ENCODE results near the gene DMD. TPM values are rescaled to one million over a fixed set of nuclear protein-coding genes. Genes with fewer than 3 reads are reported as not detected.

The DMD gene
- total and polyA plus RNA-seq, 2 experiments from 2014 or later: 73.5 to 90.7 TPM

DNA sequence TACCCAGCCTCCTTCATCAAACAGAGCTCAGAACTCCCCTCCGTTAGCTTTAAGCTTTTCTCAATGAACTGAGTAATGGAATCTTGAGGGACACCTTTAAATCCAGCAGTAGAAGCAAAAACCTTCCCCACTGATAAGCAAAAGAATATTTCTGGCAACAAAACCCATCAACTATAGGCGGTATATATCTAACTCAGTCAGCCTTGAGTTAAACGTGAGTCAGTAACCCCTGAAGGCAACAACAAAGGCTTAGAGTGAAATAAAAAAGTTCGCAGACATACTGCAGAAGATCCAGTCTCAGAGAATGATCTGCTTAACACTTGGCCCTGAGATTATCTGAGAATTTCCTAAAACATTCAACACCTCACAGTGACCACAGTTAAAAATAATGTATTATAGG is 77.2 kb downstream of the DMD start:
- Histone ChIP-seq H3K9me3 (ENCODE audit: low read depth) (no peaks in the 10 kb centered on the region), H3K27me3 (no peaks in the 10 kb centered on the region), H3K4me3 (no peak overlapping the region), H3K4me1 (ENCODE audit: low read depth) (peaks cover 5% of the 10 kb centered on the region), H3K27ac (no peak overlapping the region), H3K36me3 (no peaks in the 10 kb centered on the region)
- TF ChIP-seq, protein P1, sequence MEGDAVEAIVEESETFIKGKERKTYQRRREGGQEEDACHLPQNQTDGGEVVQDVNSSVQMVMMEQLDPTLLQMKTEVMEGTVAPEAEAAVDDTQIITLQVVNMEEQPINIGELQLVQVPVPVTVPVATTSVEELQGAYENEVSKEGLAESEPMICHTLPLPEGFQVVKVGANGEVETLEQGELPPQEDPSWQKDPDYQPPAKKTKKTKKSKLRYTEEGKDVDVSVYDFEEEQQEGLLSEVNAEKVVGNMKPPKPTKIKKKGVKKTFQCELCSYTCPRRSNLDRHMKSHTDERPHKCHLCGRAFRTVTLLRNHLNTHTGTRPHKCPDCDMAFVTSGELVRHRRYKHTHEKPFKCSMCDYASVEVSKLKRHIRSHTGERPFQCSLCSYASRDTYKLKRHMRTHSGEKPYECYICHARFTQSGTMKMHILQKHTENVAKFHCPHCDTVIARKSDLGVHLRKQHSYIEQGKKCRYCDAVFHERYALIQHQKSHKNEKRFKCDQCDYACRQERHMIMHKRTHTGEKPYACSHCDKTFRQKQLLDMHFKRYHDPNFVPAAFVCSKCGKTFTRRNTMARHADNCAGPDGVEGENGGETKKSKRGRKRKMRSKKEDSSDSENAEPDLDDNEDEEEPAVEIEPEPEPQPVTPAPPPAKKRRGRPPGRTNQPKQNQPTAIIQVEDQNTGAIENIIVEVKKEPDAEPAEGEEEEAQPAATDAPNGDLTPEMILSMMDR (IDR thresholded peaks at IDR 0.05; ENCODE audit: low read depth, low read length): no peak
- DNase-seq (ENCODE audit: low read depth in 1 of 2, low spot score in 1 of 2): no peak

DNA sequence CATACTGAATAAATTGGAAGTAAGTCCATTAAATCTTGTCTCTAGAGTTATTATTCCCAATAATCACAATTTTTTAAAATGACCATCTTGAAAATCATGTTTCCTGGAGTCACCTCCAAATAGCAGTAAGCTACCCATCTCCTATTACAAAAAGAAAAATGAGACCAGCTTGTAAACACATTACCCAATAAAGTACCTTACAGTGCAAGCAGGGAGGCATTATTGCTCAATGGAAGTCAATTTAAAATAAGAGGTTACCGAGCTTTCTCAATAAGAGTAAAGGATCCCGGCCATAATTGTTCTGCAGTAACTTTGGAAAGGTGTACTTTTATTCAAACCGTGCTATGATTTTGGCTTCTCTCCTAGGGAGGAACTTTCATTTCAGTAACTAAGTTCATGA is 78.0 kb downstream of the DMD start:
- Histone ChIP-seq H3K36me3 (no peaks in the 10 kb centered on the region), H3K4me3 (no peak overlapping the region), H3K27ac (no peak overlapping the region), H3K9me3 (ENCODE audit: low read depth) (no peaks in the 10 kb centered on the region), H3K27me3 (no peaks in the 10 kb centered on the region), H3K4me1 (ENCODE audit: low read depth) (peaks cover 13% of the 10 kb centered on the region)
- TF ChIP-seq, protein P1 (IDR thresholded peaks at IDR 0.05; ENCODE audit: low read depth, low read length): no peak
- DNase-seq (ENCODE audit: low read depth in 1 of 2, low spot score in 1 of 2): no peak

DNA sequence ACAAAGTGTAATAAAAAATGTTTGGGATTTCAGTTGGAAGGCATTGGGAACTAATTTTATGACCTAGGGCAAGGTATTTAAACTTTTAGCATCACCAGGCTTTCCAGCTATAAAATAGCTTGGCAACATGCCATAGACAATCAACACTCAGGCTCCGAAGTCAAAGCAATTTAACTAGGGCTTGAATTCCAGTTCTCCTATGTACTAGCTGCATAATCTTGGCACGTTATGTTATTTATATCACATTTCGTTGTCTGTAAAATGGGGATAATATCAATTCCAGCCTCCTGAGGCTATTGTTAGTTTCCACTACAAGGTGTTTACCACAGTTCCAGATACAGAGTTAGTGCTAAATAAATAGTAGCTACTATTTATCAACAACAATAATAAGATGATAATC is 78.8 kb downstream of the DMD start:
- Histone ChIP-seq H3K4me1 (ENCODE audit: low read depth) (peaks cover 20% of the 10 kb centered on the region), H3K4me3 (no peak overlapping the region), H3K9me3 (ENCODE audit: low read depth) (no peaks in the 10 kb centered on the region), H3K27ac (no peak overlapping the region), H3K36me3 (no peaks in the 10 kb centered on the region), H3K27me3 (no peaks in the 10 kb centered on the region)
- TF ChIP-seq, protein P1 (IDR thresholded peaks at IDR 0.05; ENCODE audit: low read depth, low read length): no peak
- peak in 1 of 2 donors; percentile 5 for DNase-seq (ENCODE audit: low read depth in 1 of 2, low spot score in 1 of 2)

DNA sequence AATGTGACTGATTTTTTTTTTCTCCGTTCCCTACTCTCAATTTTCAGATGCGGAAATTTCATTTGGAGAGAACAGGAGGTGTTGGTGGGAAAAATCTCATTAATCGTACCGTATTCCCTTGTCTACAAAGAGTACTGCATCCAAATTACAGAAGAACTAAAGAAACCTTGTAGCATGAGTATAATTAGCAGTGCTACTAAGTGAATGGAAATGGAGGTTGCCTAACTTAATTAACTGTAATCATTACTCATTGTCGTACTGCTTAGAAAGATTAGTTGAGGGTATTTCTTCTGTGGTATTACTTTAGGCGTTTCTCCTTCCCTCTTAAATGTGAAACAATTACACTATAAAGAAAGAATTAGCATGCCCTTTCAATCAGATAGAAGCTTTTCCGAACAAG is 81.7 kb downstream of the DMD start:
- DNase-seq (ENCODE audit: low read depth in 1 of 2, low spot score in 1 of 2): no peak
- Histone ChIP-seq H3K27ac (no peak overlapping the region), H3K9me3 (ENCODE audit: low read depth) (no peaks in the 10 kb centered on the region), H3K36me3 (no peaks in the 10 kb centered on the region), H3K4me3 (no peak overlapping the region), H3K27me3 (no peaks in the 10 kb centered on the region), H3K4me1 (ENCODE audit: low read depth) (peaks cover 27% of the 10 kb centered on the region)
- TF ChIP-seq, protein P1 (IDR thresholded peaks at IDR 0.05; ENCODE audit: low read depth, low read length): no peak

DNA sequence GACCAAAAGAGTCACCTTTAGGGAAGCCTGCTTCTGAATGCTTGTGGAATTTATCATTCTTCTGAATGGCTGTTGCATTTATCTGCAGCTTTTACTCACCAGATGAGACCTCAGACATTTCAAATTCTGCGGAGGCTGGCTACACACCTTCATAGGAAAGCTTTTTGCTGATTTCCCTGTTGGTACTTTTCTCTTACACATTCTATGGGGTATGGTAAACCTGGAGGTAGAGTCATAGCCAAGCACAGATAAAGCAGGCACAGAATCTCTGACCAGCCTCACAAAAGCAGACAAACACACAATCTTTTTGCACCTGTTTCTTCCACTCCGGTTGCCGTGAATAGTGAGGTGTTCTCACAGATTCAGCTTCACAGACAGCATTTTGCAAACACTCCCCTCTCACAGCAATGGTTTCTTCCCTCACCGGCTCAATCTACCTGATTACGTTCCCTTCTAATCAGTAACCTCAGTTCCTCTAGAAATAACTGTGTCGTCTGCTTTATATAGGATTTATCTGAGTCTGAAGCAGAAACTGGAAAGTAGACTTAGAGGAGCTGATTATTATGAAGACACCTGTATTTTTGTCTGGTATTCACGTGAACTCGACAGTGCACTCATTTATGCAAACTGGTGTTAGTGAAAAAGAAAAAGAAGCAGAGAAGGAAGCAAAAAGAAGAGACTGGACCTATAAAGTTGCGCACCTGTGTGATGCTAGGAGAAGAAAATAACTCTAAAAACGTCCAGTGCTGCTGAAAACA is 83.1 kb downstream of the DMD start:
- H3K36me3 ChIP-seq: no peaks in the 10 kb centered on the region
- no peak overlapping the region for H3K4me3 ChIP-seq
- peak in 1 of 2 donors; percentile 19 for DNase-seq (ENCODE audit: low read depth in 1 of 2, low spot score in 1 of 2)
- peaks cover 22% of the 10 kb centered on the region for H3K4me1 ChIP-seq (ENCODE audit: low read depth)
- no peaks in the 10 kb centered on the region for H3K9me3 ChIP-seq (ENCODE audit: low read depth)
- TF ChIP-seq, protein P1 (IDR thresholded peaks at IDR 0.05; ENCODE audit: low read depth, low read length): no peak
- no peaks in the 10 kb centered on the region for H3K27me3 ChIP-seq
- peak overlapping the region; percentile 51 for H3K27ac ChIP-seq

Data from cardiac muscle cell (in vitro differentiated cells and primary cell).